K562 (cell line): ENCODE data around the gene MSMO1. TPM values are rescaled to one million over a fixed set of nuclear protein-coding genes. Genes with fewer than 3 reads are reported as not detected.
"Not testable (repeated sequence)": the region's sequence is repeated elsewhere in the genome, so short reads cannot be mapped to it uniquely, and the experiment has no call there.

Experiments used
- ATAC-seq: fragments of 200-7000 bp; cut with Tn5 transposase; 3 replicates; pipeline ENCODE4 v1.9.1; 2020; ENCODE audit warnings: moderate library complexity
- BruUV-seq: library from RNA; stranded (reverse); fragments of 400-500 nt; replicated peaks from 2 replicates; lab custom pipeline; 2021; lab: Mats Ljungman, UMichigan
- CTCF ChIA-PET: fragments of 300-600 bp; formaldehyde crosslinking; extraction: SDS; loops from one replicate; lab custom pipeline; 2021; ENCODE audit warnings: low intra/inter-chr PET ratio; lab: Yijun Ruan, JAX
- POLR2A ChIA-PET: fragments of 300-600, 350-650 bp; sonication (Branson Sonifier 250); formaldehyde crosslinking; extraction: SDS; loops from one replicate; lab custom pipeline; 2021; ENCODE audit warnings: antibody characterized with exemption, inconsistent platforms; lab: Yijun Ruan, JAX
- DNase-seq, 4 experiments: peaks; one replicate each; pipeline versions ENCODE4 v3.0.0 to v3.0.0-alpha.2; 2011 to 2018; ENCODE audit warnings: low spot score in 3 of 4, mixed read lengths in 3 of 4; ENCODE audit errors: extremely low read depth in 1 of 4
- FAIRE-seq: peaks from 2 replicates; lab custom pipeline; 2011; peaks lifted over from hg19 to GRCh38; lab: Jason Lieb, UNC
- H2AFZ ChIP-seq: 2 replicates; pipeline ENCODE4 v1.6.0; 2011; ENCODE audit warnings: low read depth, low read length, control low read depth, inconsistent platforms
- H3K27ac ChIP-seq: fragments of 200-600 bp; 3 replicates; pipeline ENCODE4 v1.8.0; 2011; ENCODE audit warnings: low read depth, mild to moderate bottlenecking, control low read depth, inconsistent platforms, low read length, moderate library complexity, mixed read lengths; ENCODE audit errors: extremely low read depth
- H3K27me3 ChIP-seq, 2 experiments: fragments of 300-600 bp in 1 of 2; 2 replicates in 1 of 2; 3 replicates in 1 of 2; pipeline versions ENCODE4 v1.6.0 to v1.8.0; 2011; ENCODE audit warnings: inconsistent platforms in 2 of 2, low read length in 2 of 2, mild to moderate bottlenecking in 1 of 2, mixed read lengths in 1 of 2, moderate library complexity in 1 of 2; ENCODE audit not compliant: control insufficient read depth in 2 of 2, insufficient read depth in 2 of 2
- H3K36me3 ChIP-seq: fragments of 300-600 bp; 3 replicates; pipeline ENCODE4 v1.8.0; 2011; ENCODE audit warnings: mild to moderate bottlenecking, low read length, inconsistent platforms; ENCODE audit not compliant: control insufficient read depth, insufficient read depth
- H3K4me1 ChIP-seq, 2 experiments: fragments of 200-600 bp in 1 of 2; replicated peaks in 1 of 2; 2 replicates in 1 of 2; 3 replicates in 1 of 2; pipeline versions ENCODE4 v1.5.1 to v1.8.0; 2011; ENCODE audit warnings: inconsistent platforms in 2 of 2, low read length in 2 of 2, mild to moderate bottlenecking in 1 of 2, mixed read lengths in 1 of 2, moderate library complexity in 1 of 2; ENCODE audit not compliant: control insufficient read depth in 2 of 2, insufficient read depth in 2 of 2
- H3K4me2 ChIP-seq: 2 replicates; pipeline ENCODE4 v1.6.1; 2011; ENCODE audit warnings: low read length, control low read depth, inconsistent platforms, mixed read lengths; ENCODE audit not compliant: insufficient read depth
- H3K4me3 ChIP-seq: fragments of 200-600 bp; sonication (generic), shearing (Covaris generic); 2 replicates; pipeline ENCODE4 v1.5.1; 2016; ENCODE audit warnings: control low read depth, inconsistent platforms
- H3K79me2 ChIP-seq: fragments of 200-600 bp; 3 replicates; pipeline ENCODE4 v1.8.0; 2011; ENCODE audit warnings: low read length, inconsistent platforms; ENCODE audit not compliant: control insufficient read depth, insufficient read depth
- H3K9ac ChIP-seq, 2 experiments: 2 replicates each; pipeline versions ENCODE4 v1.6.0 to v1.6.1; 2011; ENCODE audit warnings: low read depth in 2 of 2, low read length in 2 of 2, control low read depth in 1 of 2, inconsistent platforms in 1 of 2, mild to moderate bottlenecking in 1 of 2, mixed read lengths in 1 of 2; ENCODE audit not compliant: insufficient read depth in 1 of 2
- H3K9me1 ChIP-seq: one replicate; pipeline ENCODE4 v1.6.0; 2011; ENCODE audit warnings: inconsistent platforms, mild to moderate bottlenecking, low read length, moderate library complexity; ENCODE audit not compliant: control insufficient read depth, insufficient read depth
- H3K9me3 ChIP-seq: replicated peaks from 2 replicates; pipeline ENCODE4 v1.5.1; 2011; ENCODE audit warnings: low read depth, low read length, inconsistent platforms; ENCODE audit not compliant: control insufficient read depth, insufficient read depth
- H4K20me1 ChIP-seq: replicated peaks from 2 replicates; pipeline ENCODE4 v1.6.1; 2011; ENCODE audit warnings: low read length, inconsistent platforms, mixed read lengths; ENCODE audit not compliant: control insufficient read depth, insufficient read depth
- ZNF431 ChIP-seq: sonication (generic); formaldehyde crosslinking; IDR thresholded peaks from 2 replicates; pipeline ENCODE4 v1.8.0; 2022; ENCODE audit warnings: mild to moderate bottlenecking, missing genetic modification reagents
- WGBS: fragments of 100-300 bp; shearing (Covaris generic); methylation state at CpG from one replicate; pipeline ENCODE4 v1.1.6; 2016; ENCODE audit warnings: low coverage, mixed read lengths; ENCODE audit not compliant: insufficient coverage; ENCODE audit errors: missing lambda C conversion rate; 5-methylcytosine and 5-hydroxymethylcytosine counted together
- in situ Hi-C: fragments of 300-500 bp; cut with MboI; formaldehyde crosslinking; loops from 4 replicates; pipeline ENCODE4 v1.15.0; 2018; ENCODE audit warnings: inconsistent platforms, mixed read lengths
- intact Hi-C: fragments of 100-400 bp; cut with micrococcal nuclease; formaldehyde crosslinking; loops from 2 replicates; pipeline ENCODE4 v1.14.2; 2022
- polyA plus RNA-seq, 8 experiments: library from polyadenylated mRNA; depleted of rRNA in 4 of 8; stranded (reverse) in 5 of 8; unstranded in 3 of 8; fragments of >200 nt; fragmentation: Nextera tagmentation in 2 of 8; fragmentation: Illumina TruSeq in 1 of 8; extraction: Ambion mirVana in 2 of 8; extraction: Trizol in 1 of 8; gene quantifications; 2 replicates each; pipeline versions ENCODE4 v1.2.1 to v1.2.3, GENCODE V29; 2011 to 2014; ENCODE audit warnings: inconsistent platforms in 1 of 8, missing spikeins in 1 of 8
- total RNA-seq, 7 experiments: library from RNA; depleted of rRNA in 6 of 7; stranded (reverse); fragments of >200 nt in 6 of 7; fragmentation: Illumina TruSeq in 2 of 7; extraction: Trizol in 2 of 7; gene quantifications; 2 replicates each; pipeline versions ENCODE4 v1.2.1 to v1.2.3, GENCODE V29; 2011 to 2021; ENCODE audit warnings: low replicate concordance in 1 of 7

MSMO1 gene
- total and polyA plus RNA-seq, 9 of the 15 experiments (the other 6 are each of a cell fraction or from before 2014, with no cell fraction given): 32.0 to 172 (median 63.5) TPM

DNA sequence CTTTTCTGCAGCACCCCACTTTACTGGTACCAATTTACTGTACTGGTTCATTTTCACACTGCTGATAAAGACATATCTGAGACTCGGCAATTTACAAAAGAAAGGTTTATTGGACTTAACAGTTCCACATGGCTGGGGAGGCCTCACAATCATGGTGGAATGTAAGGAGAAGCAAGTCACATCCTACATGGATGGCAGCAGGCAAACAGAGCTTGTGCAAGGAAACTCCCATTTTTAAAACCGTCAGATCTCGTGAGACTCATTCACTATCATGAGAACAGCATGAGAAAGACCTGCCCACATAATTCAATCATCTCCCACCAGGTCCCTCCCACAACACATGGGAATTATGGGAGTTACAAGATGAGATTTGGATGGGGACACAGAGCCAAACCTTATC lies 42.8 kb upstream of the MSMO1 start:
- CTCF ChIA-PET, H2AFZ ChIP-seq, intact Hi-C loops, H3K9me3 ChIP-seq, H3K27ac ChIP-seq, H3K36me3 ChIP-seq: not testable (repeated sequence)
- TF ChIP-seq ZNF431: peak; percentile 90
- TF ChIP-seq, all 486 proteins: peak for 1; not testable (repeated sequence) for 485
- ATAC-seq, FAIRE-seq, in situ Hi-C loops, H3K9me1 ChIP-seq, H3K4me3 ChIP-seq, H3K79me2 ChIP-seq, BruUV-seq, H4K20me1 ChIP-seq, POLR2A ChIA-PET, H3K9ac ChIP-seq, DNase-seq, H3K27me3 ChIP-seq, H3K4me1 ChIP-seq, H3K4me2 ChIP-seq: not testable (repeated sequence)
- WGBS: 77% methylated on average over 3 of the region's 3 CpGs

DNA sequence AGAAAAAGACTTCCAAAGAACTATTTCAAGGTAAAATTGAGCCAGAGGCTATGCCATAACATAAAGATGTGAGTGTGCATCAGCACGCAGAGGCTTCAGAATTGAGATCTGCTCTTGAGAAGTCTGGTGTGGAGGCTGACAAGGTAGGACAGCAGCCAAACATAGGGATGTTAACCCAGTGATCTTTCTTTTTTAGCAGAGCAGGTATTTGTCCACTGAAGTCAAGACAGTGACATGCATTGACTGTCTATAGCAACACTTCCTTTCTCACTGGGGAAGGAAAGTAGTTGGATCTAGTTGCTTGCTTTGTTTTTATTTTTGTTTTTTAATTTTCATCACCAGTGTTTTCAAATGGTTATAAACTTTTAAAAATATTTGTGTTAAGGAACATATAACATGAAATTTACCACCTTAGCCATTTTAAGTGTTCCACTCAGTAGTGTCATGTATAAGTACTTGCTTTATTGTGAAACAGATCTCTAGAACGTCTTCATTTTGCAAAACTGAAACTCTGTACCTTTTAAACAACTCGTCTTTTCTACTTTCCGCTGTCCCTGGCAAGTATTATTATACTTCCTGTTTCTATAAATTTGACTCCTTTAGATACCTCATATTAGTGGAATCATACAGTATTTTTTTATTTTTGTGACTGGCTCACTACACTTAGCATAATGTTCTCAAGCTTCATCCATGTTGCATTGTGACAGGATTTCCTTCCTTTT lies 40.7 kb upstream of the MSMO1 start:
- H3K9me1 ChIP-seq, H3K79me2 ChIP-seq, H3K27me3 ChIP-seq, H4K20me1 ChIP-seq, H3K27ac ChIP-seq, H3K9me3 ChIP-seq, in situ Hi-C loops, DNase-seq, H3K4me2 ChIP-seq, H2AFZ ChIP-seq, H3K4me1 ChIP-seq, BruUV-seq, H3K36me3 ChIP-seq, ATAC-seq, H3K4me3 ChIP-seq, intact Hi-C loops, H3K9ac ChIP-seq, FAIRE-seq, CTCF ChIA-PET: not testable (repeated sequence)
- POLR2A ChIA-PET: interaction anchor here (0.7 kb wide), 1 partner anchor 25 kb away, joined by 3 read pairs; no protein-coding TSS in a partner anchor
- WGBS: 77% methylated on average over 4 of the region's 4 CpGs
